Smooth muscle cell (in vitro differentiated cells): ENCODE results near the gene SPATA46. TPM values are rescaled to one million over a fixed set of nuclear protein-coding genes. Genes with fewer than 3 reads are reported as not detected.

ENCODE experiments used
- DNase-seq: peaks from one replicate; lab custom pipeline; 2025; ENCODE audit not compliant: unreplicated experiment; lab: John Stamatoyannopoulos, UW
- H2AFZ ChIP-seq: fragments of 200-600 bp; sonication (generic); 2 replicates; pipeline ENCODE4 v1.6.0; 2016; ENCODE audit warnings: antibody characterized with exemption, low read depth, mild to moderate bottlenecking
- H3F3A ChIP-seq: fragments of 200-600 bp; sonication (generic); 2 replicates; pipeline ENCODE4 v1.6.0; 2017; ENCODE audit warnings: antibody characterized with exemption, low read depth
- H3K27ac ChIP-seq: fragments of 200-600 bp; sonication (generic); 2 replicates; pipeline ENCODE4 v1.5.1; 2016; ENCODE audit warnings: low read depth, mild to moderate bottlenecking
- H3K27me3 ChIP-seq: fragments of 200-600 bp; sonication (generic); 2 replicates; pipeline ENCODE4 v1.6.1; 2016; ENCODE audit warnings: low read depth, mild to moderate bottlenecking
- H3K36me3 ChIP-seq: fragments of 200-600 bp; sonication (generic); 2 replicates; pipeline ENCODE4 v1.5.1; 2016; ENCODE audit warnings: low read depth
- H3K4me1 ChIP-seq: fragments of 200-600 bp; sonication (generic); 2 replicates; pipeline ENCODE4 v1.5.1; 2016; ENCODE audit warnings: low read depth
- H3K4me2 ChIP-seq: fragments of 200-600 bp; sonication (generic); 2 replicates; pipeline ENCODE4 v1.6.0; 2016; ENCODE audit warnings: mild to moderate bottlenecking
- H3K4me3 ChIP-seq: fragments of 200-600 bp; sonication (generic); 2 replicates; pipeline ENCODE4 v1.5.1; 2016; ENCODE audit warnings: mild to moderate bottlenecking
- H3K79me2 ChIP-seq: fragments of 200-600 bp; sonication (generic); 2 replicates; pipeline ENCODE4 v1.6.0; 2016; ENCODE audit warnings: low read depth, mild to moderate bottlenecking
- H3K9ac ChIP-seq: fragments of 200-600 bp; sonication (generic); 2 replicates; pipeline ENCODE4 v1.6.0; 2016; ENCODE audit warnings: low read depth
- H3K9me3 ChIP-seq: fragments of 200-600 bp; sonication (generic); replicated peaks from 2 replicates; pipeline ENCODE4 v1.5.1; 2016; ENCODE audit warnings: low read depth
- H4K20me1 ChIP-seq: fragments of 200-600 bp; sonication (generic); 2 replicates; pipeline ENCODE4 v1.6.0; 2016; ENCODE audit warnings: low read depth
- WGBS: methylation state at CpG from one replicate; pipeline ENCODE4 v1.1.7; 2016; ENCODE audit warnings: low lambda C conversion rate; 5-methylcytosine and 5-hydroxymethylcytosine counted together
- polyA plus RNA-seq: library from polyadenylated mRNA; unstranded; fragments of >200 nt; fragmentation: Nextera tagmentation; extraction: Ambion mirVana; gene quantifications from 2 replicates; pipeline ENCODE4 v1.2.1, GENCODE V29; 2016
- total RNA-seq: library from RNA; depleted of rRNA; stranded (reverse); fragments of >200 nt; gene quantifications from 2 replicates; pipeline ENCODE4 v1.2.3, GENCODE V29; 2014
- TF ChIP-seq, protein P1 (sequence below): fragments of 200-600 bp; sonication (generic); IDR thresholded peaks from 2 replicates; pipeline ENCODE4 v1.5.1; 2017; ENCODE audit warnings: borderline replicate concordance, mild to moderate bottlenecking, antibody characterized with exemption; ENCODE audit not compliant: insufficient read depth, poor library complexity, severe bottlenecking

SPATA46 gene
- total and polyA plus RNA-seq, 2 experiments from 2014 or later, result not detected

DNA sequence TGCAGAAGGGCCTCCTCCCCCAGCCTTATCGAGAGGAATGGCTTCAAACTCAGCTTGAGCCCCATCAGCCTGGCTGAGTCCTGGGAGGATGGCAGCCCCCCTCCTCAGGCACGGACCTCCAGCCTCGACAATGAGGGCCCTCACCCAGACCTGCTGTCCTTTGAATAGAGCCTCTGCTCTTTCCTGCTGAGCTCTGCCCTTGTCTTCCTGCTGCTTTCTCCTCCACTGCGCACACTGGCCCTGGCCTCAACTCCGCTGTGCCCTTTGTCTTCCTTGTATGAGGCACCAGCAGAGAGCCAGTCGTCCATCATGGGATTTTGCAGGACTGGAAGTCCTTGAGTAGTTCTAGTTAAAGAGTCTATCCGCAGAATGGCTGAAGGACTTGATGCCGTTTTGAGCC lies 6.9 kb upstream of the SPATA46 start:
- TF ChIP-seq, protein P1, sequence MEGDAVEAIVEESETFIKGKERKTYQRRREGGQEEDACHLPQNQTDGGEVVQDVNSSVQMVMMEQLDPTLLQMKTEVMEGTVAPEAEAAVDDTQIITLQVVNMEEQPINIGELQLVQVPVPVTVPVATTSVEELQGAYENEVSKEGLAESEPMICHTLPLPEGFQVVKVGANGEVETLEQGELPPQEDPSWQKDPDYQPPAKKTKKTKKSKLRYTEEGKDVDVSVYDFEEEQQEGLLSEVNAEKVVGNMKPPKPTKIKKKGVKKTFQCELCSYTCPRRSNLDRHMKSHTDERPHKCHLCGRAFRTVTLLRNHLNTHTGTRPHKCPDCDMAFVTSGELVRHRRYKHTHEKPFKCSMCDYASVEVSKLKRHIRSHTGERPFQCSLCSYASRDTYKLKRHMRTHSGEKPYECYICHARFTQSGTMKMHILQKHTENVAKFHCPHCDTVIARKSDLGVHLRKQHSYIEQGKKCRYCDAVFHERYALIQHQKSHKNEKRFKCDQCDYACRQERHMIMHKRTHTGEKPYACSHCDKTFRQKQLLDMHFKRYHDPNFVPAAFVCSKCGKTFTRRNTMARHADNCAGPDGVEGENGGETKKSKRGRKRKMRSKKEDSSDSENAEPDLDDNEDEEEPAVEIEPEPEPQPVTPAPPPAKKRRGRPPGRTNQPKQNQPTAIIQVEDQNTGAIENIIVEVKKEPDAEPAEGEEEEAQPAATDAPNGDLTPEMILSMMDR, result no peak
- 93% methylated on average over 8 of the region's 8 CpGs for WGBS
- H3K4me2 ChIP-seq, result no peak overlapping the region

DNA sequence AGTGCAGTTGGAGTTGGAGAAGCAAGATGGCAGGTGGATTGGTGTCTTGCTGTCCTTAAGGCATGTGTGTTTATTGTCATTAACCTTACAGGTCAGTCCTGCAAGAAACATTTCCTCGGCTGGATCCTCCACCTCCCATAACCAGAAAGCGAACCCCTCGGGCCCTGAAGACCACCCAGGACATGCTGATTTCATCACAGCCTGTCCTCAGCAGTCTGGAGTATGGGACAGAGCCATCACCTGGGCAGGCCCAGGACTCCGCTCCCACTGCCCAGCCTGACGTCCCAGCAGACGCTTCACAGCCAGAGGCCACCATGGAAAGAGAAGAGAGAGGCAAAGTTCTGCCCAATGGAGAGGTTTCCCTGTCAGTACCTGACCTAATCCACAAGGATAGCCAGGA lies 6.4 kb upstream of the SPATA46 start:
- Histone ChIP-seq H3K79me2 (no peaks in the 10 kb centered on the region), H3K4me3 (no peak overlapping the region), H3F3A (no peaks in the 10 kb centered on the region), H3K27ac (no peak overlapping the region), H3K9me3 (no peaks in the 10 kb centered on the region), H3K4me2 (no peak overlapping the region), H3K27me3 (no peaks in the 10 kb centered on the region), H4K20me1 (no peaks in the 10 kb centered on the region), H2AFZ (no peak overlapping the region), H3K9ac (no peak overlapping the region), H3K4me1 (peaks cover 10% of the 10 kb centered on the region), H3K36me3 (no peaks in the 10 kb centered on the region)
- TF ChIP-seq, protein P1, result no peak
- WGBS, result 100% methylated on average over 6 of the region's 6 CpGs
- DNase-seq, result no peak

More for the DNA sequence above, 6.9 kb upstream of the SPATA46 start:
- Histone ChIP-seq H3K36me3 (no peaks in the 10 kb centered on the region), H3K4me1 (peaks cover 15% of the 10 kb centered on the region), H3K4me3 (no peak overlapping the region), H3K9me3 (no peaks in the 10 kb centered on the region), H2AFZ (no peak overlapping the region), H3K27me3 (no peaks in the 10 kb centered on the region), H3K79me2 (no peaks in the 10 kb centered on the region), H4K20me1 (no peaks in the 10 kb centered on the region), H3K27ac (no peak overlapping the region), H3K9ac (no peak overlapping the region), H3F3A (no peaks in the 10 kb centered on the region)
- DNase-seq, result no peak

DNA sequence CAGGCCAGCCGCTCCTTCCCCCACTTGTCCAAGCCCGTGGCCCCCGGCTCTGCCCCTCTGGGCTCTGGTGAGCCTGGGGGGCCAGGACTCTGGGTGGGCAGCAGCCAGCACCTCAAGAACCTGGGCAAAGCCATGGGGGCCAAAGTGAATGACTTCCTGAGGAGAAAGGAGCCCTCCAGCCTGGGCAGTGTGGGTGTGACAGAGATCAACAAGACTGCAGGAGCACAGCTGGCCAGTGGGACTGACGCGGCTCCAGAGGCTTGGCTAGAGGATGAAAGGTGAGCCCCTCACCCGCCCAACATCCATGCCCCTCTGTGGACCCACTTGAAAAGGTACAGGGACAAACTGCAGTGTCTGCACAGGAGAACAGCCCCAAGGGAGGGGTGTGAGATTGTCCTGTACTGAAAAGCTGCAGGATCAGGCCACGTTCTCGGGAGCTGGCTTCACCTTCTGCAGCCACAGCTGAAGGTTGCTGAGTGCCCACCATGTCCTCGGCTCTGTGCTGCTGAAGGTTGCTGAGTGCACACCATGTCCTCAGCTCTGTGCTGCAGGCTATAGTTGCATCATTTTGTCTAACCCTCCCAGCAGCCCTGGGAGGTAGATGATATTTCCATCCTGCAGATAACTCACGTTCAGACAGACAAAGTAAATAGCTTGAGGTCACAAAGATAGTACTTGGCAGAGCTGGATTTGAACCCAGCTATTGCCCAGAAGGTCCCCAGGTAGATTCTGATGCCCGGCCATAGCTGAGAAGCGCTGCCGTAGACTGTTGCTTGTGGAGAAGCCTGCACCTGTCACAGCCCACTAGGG lies 5.5 kb upstream of the SPATA46 start:
- no peaks in the 10 kb centered on the region for H4K20me1 ChIP-seq
- H3K79me2 ChIP-seq, result no peaks in the 10 kb centered on the region
- no peak overlapping the region for H3K9ac ChIP-seq
- 86% methylated on average over 13 of the region's 13 CpGs for WGBS
- H3K4me3 ChIP-seq, result no peak overlapping the region
- no peak for DNase-seq
- peaks cover under 1% of the 10 kb centered on the region for H3K4me1 ChIP-seq
- H3F3A ChIP-seq, result no peaks in the 10 kb centered on the region
- no peaks in the 10 kb centered on the region for H3K36me3 ChIP-seq
- H3K4me2 ChIP-seq, result no peak overlapping the region
- TF ChIP-seq, protein P1, result no peak
- H3K9me3 ChIP-seq, result no peaks in the 10 kb centered on the region
- no peaks in the 10 kb centered on the region for H3K27me3 ChIP-seq
- peak overlapping the region; percentile 35 for H3K27ac ChIP-seq
- H2AFZ ChIP-seq, result no peak overlapping the region

DNA sequence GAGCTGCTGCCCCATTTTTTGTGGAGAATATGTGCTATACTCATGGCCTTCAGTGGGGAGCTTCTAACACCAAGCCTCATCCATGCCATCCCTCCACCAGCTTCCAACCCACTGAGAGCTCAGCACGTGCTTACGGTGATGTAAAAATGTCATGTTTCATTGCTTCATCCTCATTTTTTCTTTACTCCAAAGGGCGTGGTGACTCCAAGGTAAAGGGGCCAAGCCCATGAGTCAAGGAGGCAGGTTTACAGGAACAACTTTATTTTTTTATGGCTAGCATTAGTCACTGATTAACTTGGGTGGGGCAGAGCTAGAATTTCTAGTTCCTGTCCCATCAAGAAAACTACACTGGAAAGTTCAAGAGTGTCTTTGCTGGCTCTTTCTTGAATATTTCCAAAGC lies 4.7 kb upstream of the SPATA46 start, which contains the start of gene C1orf226:
TSS of gene C1orf226 (plus strand) at position 346 of the 400 bp plus-strand sequence. CDS start 174 bp downstream, outside the sequence.
- Histone ChIP-seq H4K20me1 (no peaks in the 10 kb centered on the region), H3K4me2 (no peak within 1 kb of the TSS), H3K27ac (peak within 1 kb of the TSS; percentile 35), H3F3A (no peaks in the 10 kb centered on the region), H3K27me3 (no peaks in the 10 kb centered on the region), H3K9ac (no peak within 1 kb of the TSS), H3K4me1 (no peaks in the 10 kb centered on the region), H3K79me2 (no peaks in the 10 kb centered on the region), H3K4me3 (no peak within 1 kb of the TSS), H3K36me3 (no peaks in the 10 kb centered on the region), H2AFZ (no peak within 1 kb of the TSS), H3K9me3 (no peaks in the 10 kb centered on the region)
- TF ChIP-seq, protein P1, result no peak
- no peak for DNase-seq
- WGBS, result 89% methylated on average over 3 of the region's 3 CpGs
